IMR-90 (cell line): Measurements from ENCODE around the gene MMP3.

Experiments
- CTCF ChIP-seq: conservative IDR thresholded peaks from 2 replicates; pipeline ENCODE4 v1.5.1; 2012; ENCODE audit warnings: mild to moderate bottlenecking, low read depth, low read length, improper control_type of control experiment
- MAZ ChIP-seq: IDR thresholded peaks from 2 replicates; pipeline ENCODE4 v1.6.1; 2012; ENCODE audit warnings: low read depth, mild to moderate bottlenecking, low read length, improper control_type of control experiment, moderate library complexity, borderline replicate concordance
- MXI1 ChIP-seq: IDR thresholded peaks from 2 replicates; pipeline ENCODE4 v1.6.1; 2012; ENCODE audit warnings: low read depth, mild to moderate bottlenecking, low read length, moderate library complexity, borderline replicate concordance
- POLR2A ChIP-seq: IDR thresholded peaks from 2 replicates; pipeline ENCODE4 v1.6.1; 2012; ENCODE audit warnings: mild to moderate bottlenecking, low read depth, low read length
- USF2 ChIP-seq: fragments of 150-350 bp; IDR thresholded peaks from 2 replicates; pipeline ENCODE4 v1.6.1; 2017; ENCODE audit warnings: mild to moderate bottlenecking, antibody characterized with exemption, low read length, low read depth

- no peak for TF ChIP-seq POLR2A
- no peak for TF ChIP-seq CTCF
- TF ChIP-seq MXI1: no peak
- no peak for TF ChIP-seq USF2
- no peak for TF ChIP-seq MAZ
Observed at GRCh38 chr11:102824556-102824955, 18.9 kb downstream of the MMP3 start.
